Naive thymus-derived CD8-positive, alpha-beta T cell (primary cell): Measurements from ENCODE around the gene DERA. TPM values are rescaled to one million over a fixed set of nuclear protein-coding genes. Genes with fewer than 3 reads are reported as not detected.
"Not testable (repeated sequence)": the region's sequence is repeated elsewhere in the genome, so short reads cannot be mapped to it uniquely, and the experiment has no call there.

Experiments
- ATAC-seq, 2 donors: fragments of 150-1000 bp; cut with Tn5 transposase in 1 of 2; sonication (Bioruptor Pico), chemical (Tn5 transposase) in 1 of 2; 1 replicate in 1 of 2; 2 replicates in 1 of 2; pipeline ENCODE4 v1.10.0; 2021; ENCODE audit warnings: mild to moderate bottlenecking in 2 of 2, moderate library complexity in 2 of 2
- POLR2A ChIA-PET: fragments of 350-600 bp; sonication (Branson Sonifier 250); formaldehyde crosslinking; loops from one replicate; lab custom pipeline; 2021; ENCODE audit warnings: antibody characterized with exemption; lab: Charles Lee
- DNase-seq, 10 donors: peaks; one replicate each; pipeline versions ENCODE4 v3.0.0 to v3.0.0-alpha.2; 2020 to 2022
- H3K27ac Mint-ChIP-seq, 10 donors: one replicate each; pipeline ENCODE4 v1.8.0; 2020 to 2022; ENCODE audit warnings: mild to moderate bottlenecking in 10 of 10, mixed read lengths in 10 of 10, moderate library complexity in 4 of 10, inconsistent platforms in 1 of 10
- H3K27me3 Mint-ChIP-seq, 5 donors: one replicate each; pipeline ENCODE4 v1.8.0; 2021 to 2022; ENCODE audit warnings: mixed read lengths in 5 of 5
- H3K36me3 Mint-ChIP-seq, 3 donors: one replicate each; pipeline ENCODE4 v1.8.0; 2020 to 2022; ENCODE audit warnings: mixed read lengths in 3 of 3, mild to moderate bottlenecking in 2 of 3, inconsistent platforms in 1 of 3
- H3K4me1 Mint-ChIP-seq, 4 donors: one replicate each; pipeline ENCODE4 v1.8.0; 2021 to 2022; ENCODE audit warnings: mixed read lengths in 4 of 4
- H3K4me3 Mint-ChIP-seq, 10 donors: one replicate each; pipeline ENCODE4 v1.8.0; 2020 to 2022; ENCODE audit warnings: mild to moderate bottlenecking in 10 of 10, mixed read lengths in 10 of 10, moderate library complexity in 6 of 10, inconsistent platforms in 1 of 10
- H3K9me3 Mint-ChIP-seq, 9 donors: one replicate each; pipeline ENCODE4 v1.8.0; 2020 to 2022; ENCODE audit warnings: mixed read lengths in 9 of 9, mild to moderate bottlenecking in 3 of 9, inconsistent platforms in 1 of 9, moderate library complexity in 1 of 9
- polyA plus RNA-seq, 3 donors: library from polyadenylated mRNA; unstranded; fragments of 300-500 nt; fragmentation: Illumina TruSeq; gene quantifications; one replicate each; pipeline ENCODE4 v1.2.3, GENCODE V29; 2021
- total RNA-seq, 8 experiments: library from RNA in 2 of 8; stranded (reverse) in 2 of 8; gene quantifications; one replicate each; pipeline ENCODE4 v1.2.3 and lab custom pipeline; 2021 to 2026

Gene DERA
- total and polyA plus RNA-seq, 5 experiments from 2014 or later: 12.4 to 28.5 (median 22.8) TPM

- not testable (repeated sequence) for H3K9me3 Mint-ChIP-seq, ATAC-seq, H3K27me3 Mint-ChIP-seq, H3K36me3 Mint-ChIP-seq, DNase-seq
- Mint-ChIP-seq H3K4me3 (peak overlapping the region; percentile 87 to 97 (median 94)), H3K27ac (peak overlapping the region; percentile 18 to 95 (median 90)), H3K4me1 (peaks cover 10 to 23% (median 19%) of the 10 kb centered on the region in 4 donors)
- POLR2A ChIA-PET: interaction anchor here (0.6 to 2.7 kb wide), 4 partner anchors 18 to 1141 kb away, joined by 3 to 10 read pairs (median 4); partner anchors contain the start of gene STRAP
Observed at GRCh38 chr12:15911931-15912330, 799 bp downstream of the DERA start.

- H3K27ac Mint-ChIP-seq, H3K9me3 Mint-ChIP-seq, H3K4me3 Mint-ChIP-seq, POLR2A ChIA-PET, H3K36me3 Mint-ChIP-seq, H3K27me3 Mint-ChIP-seq, DNase-seq, ATAC-seq: not testable (repeated sequence)
- H3K4me1 Mint-ChIP-seq: peaks cover 16 to 31% (median 24%) of the 10 kb centered on the region in 4 donors
Observed at GRCh38 chr12:15914131-15914530, 3.0 kb downstream of the DERA start.

- H3K27me3 Mint-ChIP-seq: no peaks in the 10 kb centered on the region
- DNase-seq (no peak), ATAC-seq (no peak)
- POLR2A ChIA-PET: no interaction called here
- H3K4me1 Mint-ChIP-seq: peaks cover 6 to 23% (median 16%) of the 10 kb centered on the region in 4 donors
- H3K27ac Mint-ChIP-seq: peak overlapping the region in 2 of 10 donors; percentile 69 to 86
- peaks cover 0 to 4% (median 3%) of the 10 kb centered on the region in 3 donors for H3K36me3 Mint-ChIP-seq
- peaks cover 0 to 6% (median 0%) of the 10 kb centered on the region in 9 donors for H3K9me3 Mint-ChIP-seq
- no peak overlapping the region for H3K4me3 Mint-ChIP-seq
Observed at GRCh38 chr12:15918066-15918465, 6.9 kb downstream of the DERA start.

GRCh38 chr12:15919418-15919817, 8.3 kb downstream of the DERA start:
- no peak overlapping the region for H3K4me3 Mint-ChIP-seq
- H3K27me3 Mint-ChIP-seq: no peaks in the 10 kb centered on the region
- no peak for ATAC-seq
- H3K27ac Mint-ChIP-seq: peak overlapping the region in 2 of 10 donors; percentile 16 to 46
- H3K9me3 Mint-ChIP-seq: peaks cover 0 to 6% (median 0%) of the 10 kb centered on the region in 9 donors
- no peak for DNase-seq
- peaks cover 5 to 24% (median 20%) of the 10 kb centered on the region in 4 donors for H3K4me1 Mint-ChIP-seq
- H3K36me3 Mint-ChIP-seq: peaks cover 0 to 4% (median 3%) of the 10 kb centered on the region in 3 donors
- POLR2A ChIA-PET: no interaction called here

GRCh38 chr12:15924956-15925355, 13.8 kb downstream of the DERA start:
- DNase-seq (no peak), ATAC-seq (no peak)
- H3K36me3 Mint-ChIP-seq: peaks cover 0 to 15% (median 4%) of the 10 kb centered on the region in 3 donors
- no peaks in the 10 kb centered on the region for H3K27me3 Mint-ChIP-seq
- no peak overlapping the region for H3K4me3 Mint-ChIP-seq
- H3K4me1 Mint-ChIP-seq: peaks cover 2 to 12% (median 6%) of the 10 kb centered on the region in 4 donors
- POLR2A ChIA-PET: no interaction called here
- no peak overlapping the region for H3K27ac Mint-ChIP-seq
- peaks cover 0 to 6% (median 0%) of the 10 kb centered on the region in 9 donors for H3K9me3 Mint-ChIP-seq

- Mint-ChIP-seq H3K4me3 (no peak overlapping the region), H3K27me3 (no peaks in the 10 kb centered on the region), H3K36me3 (peaks cover 7 to 25% (median 13%) of the 10 kb centered on the region in 3 donors), H3K4me1 (peaks cover 3 to 12% (median 8%) of the 10 kb centered on the region in 4 donors), H3K9me3 (peaks cover 0 to 8% (median 0%) of the 10 kb centered on the region in 9 donors), H3K27ac (no peak overlapping the region)
- DNase-seq (no peak), ATAC-seq (no peak)
- POLR2A ChIA-PET: no interaction called here
Observed at GRCh38 chr12:15928346-15928745, 17.2 kb downstream of the DERA start.

GRCh38 chr12:15928870-15929571, 17.9 kb downstream of the DERA start:
- DNase-seq: no peak
- H3K36me3 Mint-ChIP-seq: peaks cover 11 to 25% (median 13%) of the 10 kb centered on the region in 3 donors
- ATAC-seq: no peak
- no peaks in the 10 kb centered on the region for H3K27me3 Mint-ChIP-seq
- H3K4me3 Mint-ChIP-seq: no peak overlapping the region
- H3K4me1 Mint-ChIP-seq: peaks cover 0 to 12% (median 6%) of the 10 kb centered on the region in 4 donors
- H3K27ac Mint-ChIP-seq: no peak overlapping the region
- POLR2A ChIA-PET: interaction anchor here (0.7 kb wide), 1 partner anchor 17 kb away, joined by 3 read pairs; no protein-coding TSS in a partner anchor
- peaks cover 0 to 8% (median 0%) of the 10 kb centered on the region in 9 donors for H3K9me3 Mint-ChIP-seq

GRCh38 chr12:15931590-15932053, 20.5 kb downstream of the DERA start:
- Mint-ChIP-seq H3K27ac (peak overlapping the region in 1 of 10 donors; percentile 69), H3K36me3 (peaks cover 9 to 25% (median 13%) of the 10 kb centered on the region in 3 donors), H3K27me3 (no peaks in the 10 kb centered on the region), H3K4me1 (peaks cover 1 to 12% (median 3%) of the 10 kb centered on the region in 4 donors), H3K9me3 (peaks cover 0 to 8% (median 2%) of the 10 kb centered on the region in 9 donors), H3K4me3 (no peak overlapping the region)
- DNase-seq (no peak), ATAC-seq (no peak)
- POLR2A ChIA-PET: no interaction called here

- Mint-ChIP-seq H3K9me3 (peaks cover 0 to 11% (median 2%) of the 10 kb centered on the region in 9 donors), H3K4me3 (no peak overlapping the region), H3K27me3 (no peaks in the 10 kb centered on the region), H3K4me1 (peaks cover 5 to 14% (median 7%) of the 10 kb centered on the region in 4 donors), H3K36me3 (peaks cover 9 to 23% (median 16%) of the 10 kb centered on the region in 3 donors), H3K27ac (no peak overlapping the region)
- POLR2A ChIA-PET: no interaction called here
- no peak for ATAC-seq
- no peak for DNase-seq
Observed at GRCh38 chr12:15932327-15932726, 21.2 kb downstream of the DERA start.

GRCh38 chr12:15932971-15933370, 21.8 kb downstream of the DERA start:
- Mint-ChIP-seq H3K27ac (peak overlapping the region in 1 of 10 donors; percentile 30), H3K36me3 (peaks cover 9 to 23% (median 22%) of the 10 kb centered on the region in 3 donors), H3K9me3 (peaks cover 0 to 18% (median 5%) of the 10 kb centered on the region in 9 donors), H3K4me1 (peaks cover 5 to 18% (median 9%) of the 10 kb centered on the region in 4 donors), H3K4me3 (no peak overlapping the region), H3K27me3 (no peaks in the 10 kb centered on the region)
- POLR2A ChIA-PET: no interaction called here
- no peak for DNase-seq
- no peak for ATAC-seq

- Mint-ChIP-seq H3K4me3 (no peak overlapping the region), H3K27ac (no peak overlapping the region), H3K27me3 (no peaks in the 10 kb centered on the region), H3K4me1 (peaks cover 5 to 18% (median 9%) of the 10 kb centered on the region in 4 donors), H3K9me3 (peaks cover 0 to 20% (median 5%) of the 10 kb centered on the region in 9 donors), H3K36me3 (peaks cover 8 to 24% (median 24%) of the 10 kb centered on the region in 3 donors)
- POLR2A ChIA-PET: no interaction called here
- DNase-seq: no peak
- no peak for ATAC-seq
Observed at GRCh38 chr12:15933751-15934150, 22.6 kb downstream of the DERA start.

GRCh38 chr12:15936751-15937150, 25.6 kb downstream of the DERA start:
- Mint-ChIP-seq H3K27me3 (no peaks in the 10 kb centered on the region), H3K4me1 (peaks cover 4 to 16% (median 8%) of the 10 kb centered on the region in 4 donors), H3K9me3 (peaks cover 5 to 33% (median 16%) of the 10 kb centered on the region in 9 donors), H3K36me3 (peaks cover 14 to 36% (median 33%) of the 10 kb centered on the region in 3 donors), H3K27ac (peak overlapping the region in 2 of 10 donors; percentile 65 to 79), H3K4me3 (no peak overlapping the region)
- POLR2A ChIA-PET: no interaction called here
- DNase-seq (no peak), ATAC-seq (no peak)

GRCh38 chr12:15937902-15938301, 26.8 kb downstream of the DERA start:
- no peak for DNase-seq
- Mint-ChIP-seq H3K27me3 (no peaks in the 10 kb centered on the region), H3K9me3 (peaks cover 6 to 41% (median 18%) of the 10 kb centered on the region in 9 donors), H3K4me3 (no peak overlapping the region), H3K36me3 (peaks cover 19 to 40% (median 38%) of the 10 kb centered on the region in 3 donors), H3K4me1 (peaks cover 5 to 16% (median 11%) of the 10 kb centered on the region in 4 donors), H3K27ac (no peak overlapping the region)
- POLR2A ChIA-PET: no interaction called here
- ATAC-seq: no peak
